HepG2 (cell line): ENCODE data around the gene PSMB2. TPM values are rescaled to one million over a fixed set of nuclear protein-coding genes. Genes with fewer than 3 reads are reported as not detected.

Experiments
- HNRNPLL ChIP-seq: fragments of 200-400 bp; formaldehyde crosslinking; IDR thresholded peaks from 2 replicates; pipeline ENCODE4 v1.6.1; 2017; ENCODE audit warnings: mild to moderate bottlenecking, low read depth, low read length; ENCODE audit not compliant: poor library complexity, severe bottlenecking
- IKZF4 ChIP-seq: sonication (generic); formaldehyde crosslinking; IDR thresholded peaks from 2 replicates; pipeline ENCODE4 v1.5.1; 2020; ENCODE audit warnings: borderline replicate concordance, mild to moderate bottlenecking, low read depth, missing genetic modification reagents; ENCODE audit errors: not compliant biosample characterization
- MAX ChIP-seq: IDR thresholded peaks from 2 replicates; pipeline ENCODE4 v1.6.1; 2012; ENCODE audit warnings: inconsistent platforms
- MTERF4 ChIP-seq: sonication (generic); formaldehyde crosslinking; IDR thresholded peaks from 2 replicates; pipeline ENCODE4 v1.8.0; 2023; ENCODE audit warnings: mild to moderate bottlenecking, missing genetic modification reagents
- MXD1 ChIP-seq: sonication (generic); formaldehyde crosslinking; IDR thresholded peaks from 2 replicates; pipeline ENCODE4 v1.4.0; 2020; ENCODE audit warnings: mild to moderate bottlenecking, missing genetic modification reagents
- MXD4 ChIP-seq: IDR thresholded peaks from 2 replicates; pipeline ENCODE4 v1.6.1; 2016; ENCODE audit warnings: mild to moderate bottlenecking, missing biosample characterization, missing genetic modification reagents
- PATZ1 ChIP-seq: sonication (generic); formaldehyde crosslinking; IDR thresholded peaks from 2 replicates; pipeline ENCODE4 v1.4.0; 2020; ENCODE audit warnings: missing genetic modification reagents
- PLRG1 ChIP-seq: fragments of 450-650 bp; conservative IDR thresholded peaks from 2 replicates; pipeline ENCODE4 v1.6.1; 2016
- RFX3 ChIP-seq: IDR thresholded peaks from 2 replicates; pipeline ENCODE4 v1.6.1; 2016; ENCODE audit warnings: missing biosample characterization, missing genetic modification reagents
- RXRB ChIP-seq: IDR thresholded peaks from 2 replicates; pipeline ENCODE4 v1.6.1; 2016; ENCODE audit warnings: borderline replicate concordance, missing genetic modification reagents, missing compliant biosample characterization
- ZBED4 ChIP-seq: sonication (generic); formaldehyde crosslinking; IDR thresholded peaks from 2 replicates; pipeline ENCODE4 v1.4.0; 2020; ENCODE audit warnings: missing genetic modification reagents, borderline replicate concordance
- ZFP36L2 ChIP-seq: sonication (generic); formaldehyde crosslinking; IDR thresholded peaks from 2 replicates; pipeline ENCODE4 v1.4.0; 2020; ENCODE audit warnings: missing genetic modification reagents
- ZNF160 ChIP-seq: sonication (generic); formaldehyde crosslinking; IDR thresholded peaks from 2 replicates; pipeline ENCODE4 v1.8.0; 2022; ENCODE audit warnings: mild to moderate bottlenecking, inconsistent platforms, missing genetic modification reagents
- ZNF33A ChIP-seq: sonication (generic); formaldehyde crosslinking; IDR thresholded peaks from 2 replicates; pipeline ENCODE4 v1.5.1; 2020; ENCODE audit warnings: missing genetic modification reagents, mild to moderate bottlenecking, moderate library complexity, borderline replicate concordance
- ZNF563 ChIP-seq: sonication (generic); formaldehyde crosslinking; IDR thresholded peaks from 2 replicates; pipeline ENCODE4 v1.8.0; 2022; ENCODE audit warnings: mild to moderate bottlenecking, moderate library complexity, missing genetic modification reagents
- ZNF639 ChIP-seq: conservative IDR thresholded peaks from 2 replicates; pipeline ENCODE4 v1.6.1; 2018; ENCODE audit warnings: missing genetic modification reagents
- ZNF710 ChIP-seq: sonication (generic); formaldehyde crosslinking; IDR thresholded peaks from 2 replicates; pipeline ENCODE4 v1.5.0; 2020; ENCODE audit warnings: mild to moderate bottlenecking, missing genetic modification reagents, borderline replicate concordance
- ZNF879 ChIP-seq: sonication (generic); formaldehyde crosslinking; IDR thresholded peaks from 2 replicates; pipeline ENCODE4 v1.8.1; 2023; ENCODE audit warnings: missing genetic modification reagents
- ZNF891 ChIP-seq: sonication (generic); formaldehyde crosslinking; IDR thresholded peaks from 2 replicates; pipeline ENCODE4 v1.5.0; 2020; ENCODE audit warnings: mild to moderate bottlenecking, missing genetic modification reagents
- polyA plus RNA-seq, 8 experiments: library from polyadenylated mRNA; depleted of rRNA in 3 of 8; stranded (reverse) in 7 of 8; unstranded in 1 of 8; fragments of >200 nt; fragmentation: Illumina TruSeq in 4 of 8; extraction: Trizol in 4 of 8; gene quantifications; 2 replicates each; pipeline versions ENCODE4 v1.2.1 to v1.2.3, GENCODE V29; 2011 to 2016; ENCODE audit warnings: low read depth in 4 of 8, missing spikeins in 1 of 8, mixed read lengths in 1 of 8; ENCODE audit not compliant: insufficient read depth in 1 of 8
- total RNA-seq, 5 experiments: library from RNA; depleted of rRNA; stranded (reverse); fragments of >200 nt; fragmentation: Illumina TruSeq; extraction: Trizol; gene quantifications; 2 replicates each; pipeline ENCODE4 v1.2.3, GENCODE V29; 2016; ENCODE audit warnings: low read depth in 1 of 5

The PSMB2 gene
- total and polyA plus RNA-seq, 2 of the 13 experiments (the other 11 are each of a cell fraction or from before 2014, with no cell fraction given): 60.6 to 62.2 TPM

GRCh38 chr1:35557118-35557610 is 84.2 kb downstream of the PSMB2 start, which contains the start of gene KIAA0319L (continued):
- TF ChIP-seq ZNF710 (CRISPR knock-in tag) (no peak), RFX3 (CRISPR knock-in tag) (no peak), ZNF891 (peak; percentile 45; the same call in 1 of the 2 replicates), ZNF160 (CRISPR knock-in tag) (no peak), PATZ1 (CRISPR knock-in tag) (peak; percentile 92), MAX (no peak), ZFP36L2 (CRISPR knock-in tag) (no peak), IKZF4 (no peak), RXRB (CRISPR knock-in tag) (no peak), MXD1 (peak; percentile 58; the same call in 1 of the 2 replicates), ZNF563 (no peak), PLRG1 (no peak), MXD4 (CRISPR knock-in tag) (peak; percentile 84), HNRNPLL (peak; percentile 54), ZNF33A (no peak), ZBED4 (CRISPR knock-in tag) (peak; percentile 39; the same call in 1 of the 2 replicates), ZNF879 (CRISPR knock-in tag) (no peak), ZNF639 (CRISPR knock-in tag) (no peak), MTERF4 (no peak)
